ENCODE data around the gene NISCH.
A peak's percentile ranks its signal among the peaks of the same experiment; 100 is the strongest.

The NISCH gene

GRCh38 chr3:52440249-52440551, 15.2 kb upstream of the NISCH start:
- Mint-ChIP-seq H3K9me3 (no peaks in the 10 kb centered on the region), H3K4me3 (no peak overlapping the region), H3K27me3 (peaks cover 0 to 16% of the 10 kb centered on the region in 2 donors), H3K27ac (no peak overlapping the region), H3K4me1 (peaks cover 2 to 9% of the 10 kb centered on the region in 2 donors), H3K36me3 (no peaks in the 10 kb centered on the region)
- DNase-seq (no peak), ATAC-seq (replicated peaks) (no peak)

DNA sequence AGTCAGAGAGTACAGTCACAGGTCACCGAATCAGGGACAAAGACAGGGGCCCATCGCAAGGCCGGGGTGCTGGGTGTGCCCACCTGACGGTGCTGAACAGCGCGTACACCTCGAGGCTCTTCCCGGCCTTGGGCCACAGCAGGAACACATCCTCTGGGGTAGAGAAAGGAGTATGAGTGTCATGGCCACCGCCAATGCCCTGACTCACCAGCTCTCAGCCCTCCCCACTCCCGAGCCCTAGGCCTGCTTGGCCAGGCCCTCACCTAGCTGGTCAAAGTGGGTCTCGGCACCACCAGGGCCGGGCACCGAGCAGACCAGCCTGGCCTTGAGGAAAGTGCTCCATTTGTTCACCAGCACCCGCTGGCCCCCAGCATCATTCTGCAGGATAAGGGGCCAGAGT, 14.7 kb upstream of the NISCH start:
- ATAC-seq (replicated peaks) (no peak), DNase-seq (no peak)
- no peaks in the 10 kb centered on the region for H3K9me3 Mint-ChIP-seq
- no peaks in the 10 kb centered on the region for H3K36me3 Mint-ChIP-seq
- H3K27me3 Mint-ChIP-seq, result peaks cover 0 to 16% of the 10 kb centered on the region in 2 donors
- peaks cover 2 to 14% of the 10 kb centered on the region in 2 donors for H3K4me1 Mint-ChIP-seq
- H3K27ac Mint-ChIP-seq, result no peak overlapping the region
- H3K4me3 Mint-ChIP-seq, result no peak overlapping the region

GRCh38 chr3:52441091-52441771, 14.2 kb upstream of the NISCH start:
- H3K9me3 Mint-ChIP-seq, result no peaks in the 10 kb centered on the region
- H3K27ac Mint-ChIP-seq, result no peak overlapping the region
- DNase-seq (no peak), ATAC-seq (replicated peaks) (no peak)
- peaks cover 0 to 16% of the 10 kb centered on the region in 2 donors for H3K27me3 Mint-ChIP-seq
- H3K4me1 Mint-ChIP-seq, result peaks cover 2 to 16% of the 10 kb centered on the region in 2 donors
- H3K4me3 Mint-ChIP-seq, result no peak overlapping the region
- H3K36me3 Mint-ChIP-seq, result no peaks in the 10 kb centered on the region

GRCh38 chr3:52441772-52442332, 13.6 kb upstream of the NISCH start:
- ATAC-seq (replicated peaks) (no peak), DNase-seq (no peak)
- Mint-ChIP-seq H3K4me1 (peaks cover 4 to 18% of the 10 kb centered on the region in 2 donors), H3K27ac (no peak overlapping the region), H3K4me3 (no peak overlapping the region), H3K27me3 (peaks cover 0 to 16% of the 10 kb centered on the region in 2 donors), H3K9me3 (no peaks in the 10 kb centered on the region), H3K36me3 (no peaks in the 10 kb centered on the region)

DNA sequence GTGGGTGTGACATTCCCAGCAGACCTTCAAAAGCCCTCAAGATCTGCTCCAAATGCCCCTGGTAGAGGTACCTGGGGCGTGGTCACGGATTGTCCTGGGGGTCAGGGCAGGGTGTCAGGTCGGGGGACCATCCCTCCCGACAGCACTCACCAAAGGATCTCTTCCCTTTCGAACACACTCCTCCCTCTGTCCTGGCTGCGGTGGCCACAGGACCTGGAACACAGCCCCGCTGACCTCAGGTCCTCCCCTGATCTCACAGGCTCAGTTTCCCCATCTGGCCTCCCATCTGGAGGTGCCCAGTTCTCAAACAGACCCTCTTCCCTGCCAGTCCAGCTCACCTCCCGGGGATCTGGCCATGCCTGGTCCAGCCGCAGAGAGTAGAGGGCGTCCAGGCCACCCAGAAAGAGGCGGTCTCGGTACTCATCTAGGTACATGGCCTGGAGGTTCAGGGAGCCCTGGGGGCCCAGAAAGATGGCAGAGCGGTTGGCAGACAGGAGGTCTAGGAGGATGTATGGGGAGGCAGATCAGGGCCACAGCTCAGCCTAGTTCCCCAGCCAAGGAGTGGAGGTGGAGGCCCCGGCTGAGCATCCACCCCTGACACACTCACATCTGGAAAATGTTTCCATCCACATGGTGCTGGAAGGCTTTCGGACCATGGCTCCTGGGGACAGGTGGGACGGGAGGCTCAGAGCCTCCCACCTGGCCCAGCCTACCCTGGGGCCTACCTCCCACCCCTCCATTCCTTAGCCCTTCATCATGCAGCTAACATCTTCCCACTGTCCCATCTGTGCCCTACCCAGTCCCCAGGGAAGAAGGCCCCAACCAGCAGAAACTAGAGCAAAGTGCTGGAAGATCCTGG, 12.8 kb upstream of the NISCH start:
- ATAC-seq (replicated peaks) (no peak), DNase-seq (no peak)
- Mint-ChIP-seq H3K9me3 (no peaks in the 10 kb centered on the region), H3K36me3 (no peaks in the 10 kb centered on the region), H3K4me1 (peaks cover 8 to 23% of the 10 kb centered on the region in 2 donors), H3K27me3 (peaks cover 0 to 16% of the 10 kb centered on the region in 2 donors), H3K27ac (no peak overlapping the region), H3K4me3 (no peak overlapping the region)

GRCh38 chr3:52443268-52443610, 12.2 kb upstream of the NISCH start:
- H3K4me1 Mint-ChIP-seq, result peaks cover 8 to 23% of the 10 kb centered on the region in 2 donors
- DNase-seq (no peak), ATAC-seq (replicated peaks) (no peak)
- peaks cover 0 to 16% of the 10 kb centered on the region in 2 donors for H3K27me3 Mint-ChIP-seq
- H3K9me3 Mint-ChIP-seq, result no peaks in the 10 kb centered on the region
- no peak overlapping the region for H3K27ac Mint-ChIP-seq
- no peaks in the 10 kb centered on the region for H3K36me3 Mint-ChIP-seq
- no peak overlapping the region for H3K4me3 Mint-ChIP-seq

- Mint-ChIP-seq H3K27ac (no peak overlapping the region), H3K4me3 (no peak overlapping the region), H3K36me3 (no peaks in the 10 kb centered on the region), H3K9me3 (no peaks in the 10 kb centered on the region), H3K27me3 (peaks cover 0 to 16% of the 10 kb centered on the region in 2 donors), H3K4me1 (peaks cover 8 to 23% of the 10 kb centered on the region in 2 donors)
- ATAC-seq (replicated peaks), result no peak
- no peak for DNase-seq
Observed at GRCh38 chr3:52443791-52444687, 11.4 kb upstream of the NISCH start.

GRCh38 chr3:52444860-52445793, 10.3 kb upstream of the NISCH start, which contains the start of gene SEMA3G:
Gene SEMA3G (minus strand): TSS chr3:52445103. CDS start chr3:52445027, 76 bp downstream.
- H3K4me3 Mint-ChIP-seq, result no peak within 1 kb of the TSS
- no peaks in the 10 kb centered on the region for H3K36me3 Mint-ChIP-seq
- H3K9me3 Mint-ChIP-seq, result no peaks in the 10 kb centered on the region
- DNase-seq (peak; percentile 65), ATAC-seq (replicated peaks) (peak; percentile 97 to 98)
- peak within 1 kb of the TSS; percentile 65 for H3K27ac Mint-ChIP-seq
- peaks cover 8 to 23% of the 10 kb centered on the region in 2 donors for H3K4me1 Mint-ChIP-seq
- peaks cover 0 to 16% of the 10 kb centered on the region in 2 donors for H3K27me3 Mint-ChIP-seq

DNA sequence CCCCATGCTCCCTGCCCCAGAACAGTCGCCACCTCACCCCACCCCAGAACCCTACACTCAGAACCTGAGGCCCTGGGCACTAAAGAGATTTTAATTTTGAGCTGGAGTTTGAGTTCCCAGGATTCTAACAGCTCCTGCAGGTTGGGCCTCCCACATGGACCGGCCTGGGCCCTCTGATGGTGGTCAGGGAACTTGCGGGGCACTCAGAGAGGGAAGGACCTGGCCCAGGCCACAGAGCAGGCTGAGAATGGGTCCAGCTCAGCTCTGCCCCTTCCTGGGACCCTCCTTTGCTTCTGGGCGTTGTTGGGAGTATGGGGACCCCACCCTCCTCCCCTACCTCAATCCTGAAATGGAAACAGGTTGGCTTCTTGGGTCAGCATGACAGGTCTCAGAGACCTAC, 9.4 kb upstream of the NISCH start:
- peaks cover 0 to 16% of the 10 kb centered on the region in 2 donors for H3K27me3 Mint-ChIP-seq
- DNase-seq (no peak), ATAC-seq (replicated peaks) (no peak)
- no peak overlapping the region for H3K4me3 Mint-ChIP-seq
- no peaks in the 10 kb centered on the region for H3K9me3 Mint-ChIP-seq
- H3K4me1 Mint-ChIP-seq, result peaks cover 8 to 23% of the 10 kb centered on the region in 2 donors
- H3K27ac Mint-ChIP-seq, result no peak overlapping the region
- H3K36me3 Mint-ChIP-seq, result no peaks in the 10 kb centered on the region

DNA sequence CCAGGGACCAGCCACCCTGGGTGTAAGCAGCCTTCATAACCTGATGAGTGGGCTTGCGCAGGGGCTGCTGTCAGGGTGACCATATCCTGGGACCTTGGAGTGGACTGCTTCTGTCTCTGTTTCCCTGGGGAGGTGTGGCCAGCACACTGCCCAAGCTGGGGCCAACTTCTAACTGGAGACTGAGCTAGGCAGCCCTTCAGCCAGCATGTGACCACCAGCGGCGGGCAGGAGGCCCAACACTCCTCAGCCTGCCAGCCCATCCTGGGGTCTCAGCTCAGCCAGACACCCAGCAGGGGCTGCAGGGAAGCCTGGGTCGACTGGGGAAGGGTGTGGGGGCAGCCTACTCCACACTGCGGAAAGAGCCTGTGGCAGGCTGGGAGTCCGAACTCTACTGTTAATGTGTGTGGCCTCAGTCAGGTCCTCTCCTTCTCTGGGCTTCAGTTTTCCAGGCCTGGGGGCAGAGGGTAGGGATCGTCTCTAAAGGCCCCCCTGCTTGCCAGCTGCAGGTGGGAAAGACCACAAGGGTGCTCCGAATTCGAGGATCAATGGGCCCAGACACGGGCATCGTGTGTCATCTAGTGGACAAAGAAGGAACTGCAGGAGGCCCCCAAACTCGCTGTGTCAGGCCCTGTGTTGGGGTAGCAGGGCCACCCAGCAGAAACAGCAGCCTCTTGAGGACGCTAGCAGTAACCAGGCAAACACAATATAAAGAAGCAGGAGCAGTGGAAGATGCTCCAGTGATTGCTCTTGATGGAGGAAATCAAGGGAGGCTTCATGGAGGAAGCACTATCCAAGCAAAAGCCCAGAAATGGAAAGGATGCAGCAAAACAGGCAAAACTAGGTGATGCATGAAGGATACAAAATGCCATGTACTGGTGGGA, 8.5 kb upstream of the NISCH start:
- peak; percentile 64 to 65 for ATAC-seq (replicated peaks)
- Mint-ChIP-seq H3K27me3 (peaks cover 0 to 16% of the 10 kb centered on the region in 2 donors), H3K27ac (no peak overlapping the region)

DNA sequence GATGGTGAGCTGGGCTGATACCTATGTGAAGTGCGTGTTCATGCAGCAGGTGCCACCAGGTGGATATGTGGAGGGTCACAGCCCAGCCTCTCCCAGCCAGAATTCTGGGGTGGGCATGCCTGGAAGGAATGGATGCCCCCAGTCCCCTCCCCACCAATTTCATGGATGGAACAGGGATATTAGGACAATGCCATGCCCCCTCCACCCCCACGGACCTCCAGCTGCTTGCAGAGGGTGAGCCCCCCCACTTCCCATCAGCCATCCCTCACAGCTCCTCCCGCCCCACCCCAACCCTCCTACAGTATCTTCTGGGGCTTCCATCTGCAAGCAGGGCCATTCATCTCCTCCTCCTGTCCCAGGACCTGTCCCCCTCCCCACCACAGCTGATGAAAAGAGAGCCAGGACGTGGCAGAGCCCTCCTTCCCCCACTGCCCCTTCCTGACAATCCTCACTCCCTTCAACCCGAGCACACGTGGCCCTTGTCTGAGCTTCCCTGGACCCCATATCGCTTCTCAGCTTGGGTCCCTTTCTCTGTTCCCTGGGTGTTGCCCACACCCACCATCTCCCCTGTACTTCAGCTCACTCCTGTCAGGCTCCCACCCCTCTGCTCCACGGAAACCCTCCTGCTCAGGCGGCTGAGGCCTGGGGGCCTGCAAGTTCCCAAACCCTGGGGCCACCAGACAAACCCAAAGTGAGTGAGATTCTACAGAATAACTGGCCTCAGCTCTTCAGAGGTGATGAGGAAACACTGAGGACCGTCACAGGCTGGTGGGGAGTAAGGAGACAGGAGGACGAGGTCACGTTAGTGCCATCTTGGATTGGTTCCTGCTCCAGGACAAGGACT, 7.7 kb upstream of the NISCH start:
- H3K9me3 Mint-ChIP-seq, result no peaks in the 10 kb centered on the region

More for the DNA sequence above, 8.5 kb upstream of the NISCH start:
- H3K9me3 Mint-ChIP-seq, result no peaks in the 10 kb centered on the region
- H3K4me1 Mint-ChIP-seq, result peaks cover 8 to 23% of the 10 kb centered on the region in 2 donors
- no peak overlapping the region for H3K4me3 Mint-ChIP-seq
- peak; percentile 59 for DNase-seq
- H3K36me3 Mint-ChIP-seq, result no peaks in the 10 kb centered on the region

More for the DNA sequence above, 7.7 kb upstream of the NISCH start:
- DNase-seq (no peak), ATAC-seq (replicated peaks) (no peak)
- H3K27ac Mint-ChIP-seq, result peak overlapping the region; percentile 42
- no peak overlapping the region for H3K4me3 Mint-ChIP-seq
- H3K36me3 Mint-ChIP-seq, result no peaks in the 10 kb centered on the region
- peaks cover 0 to 12% of the 10 kb centered on the region in 2 donors for H3K27me3 Mint-ChIP-seq
- H3K4me1 Mint-ChIP-seq, result peaks cover 8 to 23% of the 10 kb centered on the region in 2 donors

Measured in stimulated activated naive B cell treated with anti-CD40 and anti-IgM and Interleukin-4, amounts not matched to agents 10 μg/mL and 1 μg/mL and 100 μg/mL, for 72 hours (primary cell).